GM21381 (cell line): Measurements from ENCODE around the gene NLRX1.
"Not testable (repeated sequence)": the region's sequence is repeated elsewhere in the genome, so short reads cannot be mapped to it uniquely, and the experiment has no call there.

Source experiments
- ATAC-seq: cut with Tn5 transposase; IDR thresholded peaks from one replicate; pipeline ENCODE4 v1.9.1; 2021; ENCODE audit warnings: mild to moderate bottlenecking, moderate library complexity; ENCODE audit not compliant: unreplicated experiment

Gene NLRX1, protein sequence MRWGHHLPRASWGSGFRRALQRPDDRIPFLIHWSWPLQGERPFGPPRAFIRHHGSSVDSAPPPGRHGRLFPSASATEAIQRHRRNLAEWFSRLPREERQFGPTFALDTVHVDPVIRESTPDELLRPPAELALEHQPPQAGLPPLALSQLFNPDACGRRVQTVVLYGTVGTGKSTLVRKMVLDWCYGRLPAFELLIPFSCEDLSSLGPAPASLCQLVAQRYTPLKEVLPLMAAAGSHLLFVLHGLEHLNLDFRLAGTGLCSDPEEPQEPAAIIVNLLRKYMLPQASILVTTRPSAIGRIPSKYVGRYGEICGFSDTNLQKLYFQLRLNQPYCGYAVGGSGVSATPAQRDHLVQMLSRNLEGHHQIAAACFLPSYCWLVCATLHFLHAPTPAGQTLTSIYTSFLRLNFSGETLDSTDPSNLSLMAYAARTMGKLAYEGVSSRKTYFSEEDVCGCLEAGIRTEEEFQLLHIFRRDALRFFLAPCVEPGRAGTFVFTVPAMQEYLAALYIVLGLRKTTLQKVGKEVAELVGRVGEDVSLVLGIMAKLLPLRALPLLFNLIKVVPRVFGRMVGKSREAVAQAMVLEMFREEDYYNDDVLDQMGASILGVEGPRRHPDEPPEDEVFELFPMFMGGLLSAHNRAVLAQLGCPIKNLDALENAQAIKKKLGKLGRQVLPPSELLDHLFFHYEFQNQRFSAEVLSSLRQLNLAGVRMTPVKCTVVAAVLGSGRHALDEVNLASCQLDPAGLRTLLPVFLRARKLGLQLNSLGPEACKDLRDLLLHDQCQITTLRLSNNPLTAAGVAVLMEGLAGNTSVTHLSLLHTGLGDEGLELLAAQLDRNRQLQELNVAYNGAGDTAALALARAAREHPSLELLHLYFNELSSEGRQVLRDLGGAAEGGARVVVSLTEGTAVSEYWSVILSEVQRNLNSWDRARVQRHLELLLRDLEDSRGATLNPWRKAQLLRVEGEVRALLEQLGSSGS

GRCh38 chr11:119168471-119169281, at the start of gene NLRX1:
TSS of gene NLRX1 (plus strand) at chr11:119168725. CDS start at chr11:119171404, 2,679 bp downstream.
- peak; percentile 91 for ATAC-seq

DNA sequence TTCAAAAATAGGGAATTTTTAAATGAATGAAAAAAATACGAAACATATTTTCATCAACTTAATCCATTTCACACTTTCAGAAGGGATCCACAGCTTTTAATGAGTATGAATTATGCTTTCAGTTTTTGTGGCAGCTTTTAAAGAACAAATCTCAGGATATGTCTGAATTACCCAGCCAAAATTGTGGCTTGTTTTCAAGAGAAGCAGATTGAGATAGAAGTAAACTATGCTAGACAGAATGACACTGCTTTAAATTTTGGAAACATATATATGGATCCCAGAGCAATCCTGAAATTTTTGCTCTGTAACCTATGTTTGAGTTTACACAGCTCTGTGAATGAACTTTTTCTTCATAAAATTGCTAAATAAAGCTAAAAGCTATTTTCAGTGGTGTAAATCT, 49.6 kb upstream of the NLRX1 start:
- no peak for ATAC-seq

DNA sequence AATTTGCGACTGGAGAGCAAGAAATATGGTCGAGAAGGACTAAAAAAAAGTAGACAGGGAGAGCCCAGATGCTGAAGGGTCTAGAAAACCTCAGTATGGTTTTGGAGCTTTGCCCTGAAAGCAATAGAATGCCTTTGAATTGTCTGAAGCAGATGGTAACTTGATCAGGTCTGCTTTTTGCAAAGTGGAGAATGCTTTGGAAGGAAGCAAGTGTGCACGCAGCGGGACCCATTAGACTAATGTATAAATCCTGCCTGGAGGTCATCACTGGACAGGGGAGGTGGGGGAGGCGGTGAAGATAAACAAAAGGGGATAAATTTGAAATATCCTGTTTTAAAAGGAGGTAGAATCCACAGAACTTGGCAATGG, 47.9 kb upstream of the NLRX1 start:
- no peak for ATAC-seq

GRCh38 chr11:119121008-119121810, 47.3 kb upstream of the NLRX1 start, which contains the start of gene HINFP:
TSS of gene HINFP (plus strand) at chr11:119121580. CDS start at chr11:119126945, 5,365 bp downstream.
- ATAC-seq: peak; percentile 97

DNA sequence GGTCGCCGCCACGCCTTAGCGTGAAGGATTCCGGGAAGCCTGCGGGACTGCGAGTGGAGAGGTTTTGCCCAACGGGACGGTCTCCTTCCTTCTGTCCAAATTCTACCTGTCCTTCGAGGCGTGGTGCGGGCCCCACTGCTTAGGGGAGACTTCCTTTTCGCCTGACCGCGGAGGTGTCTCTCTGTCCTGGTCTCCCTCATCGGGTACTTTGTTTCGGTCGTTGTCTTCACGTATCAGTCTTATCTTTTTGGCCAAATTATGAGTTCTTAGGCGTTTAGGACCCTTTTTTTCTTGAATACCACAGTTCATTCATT, 46.8 kb upstream of the NLRX1 start:
- ATAC-seq: peak; percentile 10

DNA sequence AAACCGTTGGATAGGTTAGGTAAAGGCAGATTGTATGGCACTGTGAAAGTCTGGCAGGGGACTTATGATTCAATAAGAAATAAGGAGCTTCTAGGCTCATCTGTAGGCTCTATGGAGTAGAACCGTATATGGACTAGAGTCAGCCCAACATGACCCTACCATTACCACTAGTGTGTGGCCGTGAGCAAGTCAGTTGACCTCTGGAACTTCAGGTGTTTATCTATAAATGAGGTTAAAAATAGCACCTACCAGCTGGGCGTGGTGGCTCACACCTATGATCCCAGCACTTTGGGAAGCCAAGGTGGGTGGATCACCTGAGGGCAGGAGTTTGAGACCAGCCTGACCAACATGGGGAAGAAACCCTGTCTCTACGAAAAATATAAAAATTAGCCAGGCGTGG, 42.7 kb upstream of the NLRX1 start:
- no peak for ATAC-seq

DNA sequence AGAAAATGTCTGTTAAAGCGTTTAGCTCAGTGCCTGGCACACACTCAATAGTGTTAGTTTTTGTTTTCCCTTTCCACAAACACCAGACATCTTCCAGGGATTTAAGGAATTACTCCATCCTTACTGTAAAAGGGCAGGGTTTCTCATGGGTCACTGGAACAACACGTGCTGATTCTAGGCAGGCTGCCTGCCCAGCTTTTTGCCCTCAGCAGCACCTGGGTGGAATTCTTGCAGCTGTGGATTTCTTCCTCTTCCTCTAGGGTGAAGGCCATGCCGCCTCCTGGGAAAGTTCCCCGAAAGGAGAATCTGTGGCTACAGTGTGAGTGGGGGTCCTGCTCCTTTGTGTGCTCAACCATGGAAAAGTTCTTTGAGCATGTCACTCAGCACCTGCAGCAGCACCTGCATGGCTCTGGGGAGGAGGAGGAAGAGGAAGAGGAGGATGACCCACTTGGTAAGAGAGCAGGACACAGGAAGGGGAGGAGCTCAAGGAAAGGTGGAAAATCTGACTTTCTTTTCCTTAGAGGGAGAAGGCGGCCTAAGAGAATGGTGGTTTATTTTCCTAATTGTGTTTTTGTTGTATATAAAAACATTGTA, 41.8 kb upstream of the NLRX1 start:
- no peak for ATAC-seq

- ATAC-seq: no peak
Observed at GRCh38 chr11:119130662-119131061, 37.9 kb upstream of the NLRX1 start.

DNA sequence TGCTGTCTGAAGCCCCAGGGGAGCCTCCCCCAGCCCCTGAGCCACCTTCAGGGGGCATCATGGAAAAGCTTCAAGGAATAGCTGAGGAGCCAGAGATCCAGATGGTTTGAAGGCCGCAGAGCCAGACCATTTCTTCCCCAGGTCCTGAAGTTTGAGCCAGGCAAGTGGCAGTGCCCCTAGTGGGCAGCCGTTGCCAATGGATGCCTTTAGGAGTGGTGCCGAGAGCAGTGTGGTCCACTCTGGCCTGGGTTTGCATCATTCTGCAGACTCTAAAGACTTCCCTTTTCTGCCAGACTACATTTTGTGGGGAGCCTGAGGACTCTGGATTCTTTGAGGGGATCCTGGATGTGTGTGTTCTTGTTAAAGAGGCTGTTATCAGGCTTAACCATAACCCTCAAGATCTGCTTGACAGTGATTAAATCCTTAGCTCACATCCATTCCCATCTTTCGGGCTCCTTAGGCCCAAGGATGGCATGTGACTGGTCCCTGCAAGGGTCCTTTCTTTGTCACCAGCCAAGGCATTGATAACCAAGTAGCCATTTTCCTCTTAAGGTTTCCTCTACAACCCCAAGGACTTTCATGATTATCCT, 34.0 kb upstream of the NLRX1 start:
- ATAC-seq: no peak

DNA sequence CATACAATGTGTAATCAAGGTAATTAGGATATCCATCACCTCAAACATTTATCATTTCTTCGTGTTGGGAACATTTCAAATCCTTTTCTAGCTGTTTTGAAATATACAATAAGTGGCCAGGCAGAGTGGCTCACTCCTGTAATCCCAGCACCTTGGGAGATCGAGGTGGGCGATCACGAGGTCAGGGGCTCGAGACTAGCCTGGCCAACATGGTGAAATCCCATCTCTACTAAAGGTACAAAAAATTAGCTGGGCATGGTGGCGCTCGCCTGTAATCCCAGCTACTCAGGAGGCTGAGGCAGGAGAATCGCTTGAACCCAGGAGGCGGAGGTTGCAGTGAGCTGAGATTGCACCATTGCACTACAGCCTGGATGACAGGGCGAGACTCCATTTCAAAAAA, 29.2 kb upstream of the NLRX1 start:
- ATAC-seq: not testable (repeated sequence)

GRCh38 chr11:119144825-119145486, 23.6 kb upstream of the NLRX1 start:
- no peak for ATAC-seq

DNA sequence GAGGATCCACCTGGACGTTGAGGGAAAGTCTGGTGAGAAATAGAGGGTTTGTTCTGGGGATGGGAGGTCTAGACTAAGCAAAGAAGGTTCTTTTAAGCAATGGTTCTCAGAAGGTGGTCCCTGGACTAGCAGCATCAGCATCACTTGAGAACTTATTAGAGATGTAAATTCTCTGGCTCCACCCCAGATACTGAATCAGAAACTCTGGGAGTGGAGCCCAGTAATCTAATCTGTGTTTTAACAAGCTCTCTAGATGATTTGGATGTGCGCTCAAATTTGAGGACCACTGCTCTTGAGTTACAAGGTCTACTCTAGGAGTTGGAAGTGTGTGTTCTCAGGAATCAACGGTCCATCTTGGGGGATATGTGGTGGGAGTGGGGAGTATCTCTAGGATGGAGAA, 23.0 kb upstream of the NLRX1 start:
- ATAC-seq: no peak

DNA sequence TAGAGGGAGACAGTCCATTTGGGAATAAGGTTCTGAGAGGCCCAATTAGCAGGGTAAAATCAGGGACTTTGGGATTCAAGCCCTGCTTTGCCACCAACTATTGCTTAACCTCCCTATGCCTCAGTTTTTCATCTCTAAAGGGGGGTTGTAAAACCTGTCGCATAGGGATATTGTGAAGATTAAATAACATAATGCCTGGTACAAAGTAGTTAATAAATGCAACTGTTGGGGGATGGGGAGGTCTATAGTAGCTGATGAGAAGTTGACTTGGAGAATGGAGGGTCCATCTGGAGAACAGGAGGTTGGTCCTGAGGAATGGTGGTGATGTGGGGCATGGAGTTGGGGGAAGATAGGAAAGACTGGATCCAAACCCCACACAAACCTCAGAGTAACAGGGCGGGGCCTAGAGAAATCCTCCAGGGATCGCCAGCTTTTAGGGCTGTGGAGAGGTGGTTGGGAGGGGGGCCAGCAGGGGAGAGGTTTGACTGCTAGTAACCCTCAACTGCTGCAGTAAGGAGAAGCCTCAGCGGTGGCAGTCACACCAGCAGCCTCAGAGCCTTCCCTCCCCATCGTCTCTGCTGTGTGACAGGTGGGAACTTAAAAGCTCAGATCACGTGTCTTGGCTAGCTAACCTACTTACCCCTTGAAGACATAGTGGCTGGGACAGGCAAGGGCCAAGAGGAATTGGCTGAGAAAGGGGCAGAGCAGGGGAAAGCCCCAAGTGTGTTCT, 20.8 kb upstream of the NLRX1 start:
- ATAC-seq: no peak

DNA sequence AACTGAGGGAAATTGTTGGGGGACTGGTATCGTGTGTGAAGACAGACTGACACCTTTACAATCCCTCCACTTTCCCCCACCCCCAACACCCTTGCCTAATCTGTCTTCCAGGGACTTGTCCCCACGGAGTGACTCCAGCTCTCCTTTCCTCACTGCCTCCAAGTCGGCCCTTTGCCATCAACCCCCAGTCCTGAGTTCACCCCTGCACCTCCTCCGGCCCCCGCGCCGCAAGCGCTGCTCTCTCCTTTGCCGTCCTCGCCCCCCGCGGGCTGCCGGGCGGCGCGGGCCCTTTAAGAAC, 19.9 kb upstream of the NLRX1 start:
- no peak for ATAC-seq

DNA sequence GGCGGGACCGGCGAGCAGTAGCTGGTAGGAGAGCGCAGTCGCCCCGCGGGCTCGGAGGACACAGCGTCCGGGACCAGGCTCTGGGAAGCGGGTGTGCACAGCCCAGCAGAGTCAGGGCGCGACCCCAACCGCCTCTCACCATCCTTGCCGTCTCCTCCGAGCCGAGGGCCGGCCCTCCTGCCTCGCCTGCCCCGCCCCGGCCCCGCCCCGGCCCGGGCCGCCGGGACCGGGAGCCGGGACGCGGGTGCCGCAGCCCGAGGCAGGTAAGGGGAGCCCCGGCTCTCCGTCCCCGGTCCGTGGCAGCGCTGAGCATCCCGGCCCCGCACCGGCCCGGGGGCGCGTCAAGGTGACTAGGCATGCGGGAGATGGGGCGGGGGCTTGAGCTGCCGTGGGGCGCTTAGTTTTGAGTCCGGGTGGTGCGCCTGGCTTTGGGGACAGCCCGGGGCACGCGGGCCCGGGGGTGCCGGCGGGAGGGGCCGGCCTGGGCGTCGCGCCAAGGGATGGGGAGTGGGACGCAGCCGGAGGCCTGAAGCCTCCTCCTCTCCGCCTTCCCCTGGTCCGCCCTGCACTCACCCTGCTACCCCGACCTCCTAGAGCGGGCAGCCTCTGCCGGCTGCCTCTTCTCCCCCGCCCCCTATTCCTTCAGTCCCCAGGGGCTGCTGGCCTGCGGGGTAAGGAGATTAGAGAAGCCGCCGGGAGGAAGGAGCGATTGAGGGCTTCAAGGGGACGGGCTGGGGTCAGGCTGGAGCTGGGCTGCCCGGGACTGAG, 19.3 kb upstream of the NLRX1 start, which contains the start of gene ABCG4:
TSS of gene ABCG4 (plus strand) at position 35 of the 768 bp plus-strand sequence. CDS start 914 bp downstream, outside the sequence.
- ATAC-seq: no peak

DNA sequence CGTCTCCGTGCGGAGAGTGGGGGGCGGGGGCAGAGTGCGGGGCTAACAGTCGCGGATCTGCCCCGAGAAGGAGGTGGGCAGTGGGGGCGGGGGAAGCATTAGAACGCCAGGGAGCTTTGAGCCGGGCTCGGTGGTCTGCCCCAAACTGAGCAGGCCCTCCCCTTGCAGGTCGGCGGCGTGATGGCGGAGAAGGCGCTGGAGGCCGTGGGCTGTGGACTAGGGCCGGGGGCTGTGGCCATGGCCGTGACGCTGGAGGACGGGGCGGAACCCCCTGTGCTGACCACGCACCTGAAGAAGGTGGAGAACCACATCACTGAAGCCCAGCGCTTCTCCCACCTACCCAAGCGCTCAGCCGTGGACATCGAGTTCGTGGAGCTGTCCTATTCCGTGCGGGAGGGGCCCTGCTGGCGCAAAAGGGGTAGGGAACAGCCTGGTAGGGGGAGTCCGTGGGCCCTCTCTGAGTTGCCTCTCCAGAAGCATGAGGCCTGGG, 18.7 kb upstream of the NLRX1 start:
- ATAC-seq: no peak

- ATAC-seq: no peak
Observed at GRCh38 chr11:119152043-119152442, 16.5 kb upstream of the NLRX1 start.
